Activated naive CD4-positive, alpha-beta T cell (primary cell): ENCODE measurements around the gene ZBTB7A.
A peak's percentile ranks its signal among the peaks of the same experiment; 100 is the strongest.

Experiments
- DNase-seq, 4 experiments: peaks; one replicate each; lab custom pipeline; 2025; lab: John Stamatoyannopoulos, UW

Gene ZBTB7A

DNA sequence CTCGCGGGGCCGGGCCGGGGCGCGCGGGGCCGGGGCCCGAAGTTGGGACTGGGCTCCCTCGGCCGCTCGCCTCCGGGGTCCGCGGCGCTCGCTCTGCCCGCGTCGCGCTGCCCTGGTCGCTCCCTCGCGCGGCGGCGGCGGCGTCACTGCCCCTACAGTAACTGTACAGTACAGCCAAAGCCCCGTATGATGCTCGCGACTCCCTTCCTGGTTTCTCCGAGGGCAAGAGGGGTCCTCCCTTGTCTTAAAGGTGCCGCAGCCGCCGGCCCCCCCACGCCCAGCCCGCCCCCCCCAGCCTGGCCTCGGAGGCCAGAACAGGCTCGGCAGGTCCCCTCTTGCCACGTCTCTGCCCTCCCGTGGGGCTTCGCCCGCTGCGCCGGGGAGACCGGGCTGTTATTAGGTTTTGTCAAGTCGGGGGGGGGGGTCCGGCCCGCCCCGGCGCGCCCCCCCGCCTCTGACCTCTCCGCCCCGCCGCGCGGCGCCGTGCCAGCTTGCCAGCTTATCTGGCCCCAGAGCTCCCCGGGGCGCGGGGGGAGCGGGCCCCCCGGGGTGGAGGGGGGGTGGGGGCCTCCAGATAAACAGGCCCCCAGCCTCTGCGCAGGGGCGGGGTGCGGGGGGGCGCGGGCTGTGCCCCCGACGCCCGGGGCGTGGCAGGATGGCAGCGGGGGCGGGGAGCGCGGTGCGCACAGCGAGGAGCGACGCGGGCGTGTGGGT, at the start of gene ZBTB7A:
Gene ZBTB7A, minus strand, starts transcription at position 218 of the 714 bp plus-strand sequence. CDS start 11,667 bp downstream, outside the sequence.
- peak in 3 of 4 experiments; percentile 40 to 81 (median 76) for DNase-seq

DNA sequence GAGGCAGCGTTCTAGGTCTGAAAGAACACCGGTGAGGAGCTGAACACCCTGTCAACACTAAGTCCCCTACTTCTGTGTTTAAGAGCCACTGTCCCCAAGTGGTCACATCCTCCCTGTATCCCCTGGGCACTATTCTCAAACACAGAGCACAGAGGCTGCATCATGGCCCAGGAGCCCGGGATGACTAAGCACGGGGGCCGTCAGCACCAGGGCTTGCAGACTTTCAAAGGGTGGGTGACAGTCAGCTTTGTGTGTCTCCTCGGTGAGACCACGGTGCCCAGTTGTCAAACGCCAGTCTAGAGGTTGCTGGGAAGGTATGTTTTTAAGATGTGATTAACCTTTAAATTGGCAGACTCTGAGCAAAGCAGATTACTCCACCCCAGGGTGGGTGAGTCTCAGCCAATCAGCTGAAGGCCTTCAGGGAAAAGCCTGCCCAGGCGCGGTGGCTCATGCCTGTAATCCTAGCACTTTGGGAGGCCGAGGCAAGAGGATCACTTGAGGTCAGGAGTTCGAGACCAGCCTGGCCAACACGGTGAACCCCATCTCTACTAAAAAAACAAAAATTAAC, 49.2 kb upstream of the ZBTB7A start:
- no peak for DNase-seq

DNA sequence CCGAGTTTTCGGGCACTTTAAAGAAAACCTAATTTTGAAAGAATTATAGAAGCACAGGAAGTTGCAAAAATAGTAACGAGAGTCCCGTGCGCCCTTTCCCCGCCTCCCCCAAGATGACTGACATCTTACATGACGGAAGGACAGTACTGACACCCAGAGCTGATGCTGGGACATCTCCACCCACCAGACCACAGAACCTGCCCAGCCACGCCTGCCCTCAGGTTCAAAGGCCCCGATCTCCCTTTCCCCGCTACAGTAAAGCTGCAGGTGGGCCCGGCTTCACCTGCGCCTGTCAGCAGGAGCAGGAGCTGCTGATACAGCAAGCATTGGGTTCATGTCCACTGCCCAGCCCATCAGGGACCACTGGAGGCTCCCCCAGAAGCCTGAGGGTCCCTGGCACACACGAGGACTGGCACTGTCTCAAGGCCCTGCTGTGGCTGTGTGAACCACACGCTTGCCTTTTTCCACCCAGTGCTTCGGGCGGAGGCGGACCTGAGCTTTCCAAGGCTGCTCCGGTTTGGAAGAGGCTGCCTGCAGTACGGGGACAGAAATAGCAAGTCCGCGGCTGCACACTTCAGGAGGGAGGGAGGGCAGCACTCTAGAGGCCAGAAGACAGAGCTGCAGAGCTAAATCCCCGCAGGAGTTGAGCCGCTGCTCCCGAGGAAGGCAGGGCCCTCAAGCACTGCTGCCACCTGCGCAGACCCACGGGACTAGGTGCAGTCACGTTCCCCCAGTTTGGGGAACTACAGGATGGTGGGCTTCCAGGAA, 48.5 kb upstream of the ZBTB7A start:
- DNase-seq: peak in 2 of 4 experiments; percentile 43 to 58

DNA sequence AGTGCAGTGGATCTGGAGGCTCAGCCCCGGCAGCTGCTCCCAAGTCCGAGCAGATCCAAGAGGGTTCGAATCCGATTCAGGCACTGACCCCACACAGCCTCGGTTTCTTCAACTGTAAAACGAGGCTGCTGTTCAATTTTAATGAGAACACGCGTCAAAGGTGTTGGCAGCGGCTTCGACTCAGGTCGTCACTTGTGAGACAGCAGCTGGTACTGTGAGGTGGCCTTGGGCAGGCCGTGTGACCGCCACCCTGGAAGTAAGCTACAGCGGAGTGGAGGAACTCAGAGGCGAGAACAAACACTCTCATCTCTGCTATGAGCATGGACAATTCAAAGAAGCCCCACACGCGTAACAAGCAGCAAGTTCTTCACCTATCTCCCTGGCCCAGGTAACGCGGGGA, 47.5 kb upstream of the ZBTB7A start:
- no peak for DNase-seq

DNA sequence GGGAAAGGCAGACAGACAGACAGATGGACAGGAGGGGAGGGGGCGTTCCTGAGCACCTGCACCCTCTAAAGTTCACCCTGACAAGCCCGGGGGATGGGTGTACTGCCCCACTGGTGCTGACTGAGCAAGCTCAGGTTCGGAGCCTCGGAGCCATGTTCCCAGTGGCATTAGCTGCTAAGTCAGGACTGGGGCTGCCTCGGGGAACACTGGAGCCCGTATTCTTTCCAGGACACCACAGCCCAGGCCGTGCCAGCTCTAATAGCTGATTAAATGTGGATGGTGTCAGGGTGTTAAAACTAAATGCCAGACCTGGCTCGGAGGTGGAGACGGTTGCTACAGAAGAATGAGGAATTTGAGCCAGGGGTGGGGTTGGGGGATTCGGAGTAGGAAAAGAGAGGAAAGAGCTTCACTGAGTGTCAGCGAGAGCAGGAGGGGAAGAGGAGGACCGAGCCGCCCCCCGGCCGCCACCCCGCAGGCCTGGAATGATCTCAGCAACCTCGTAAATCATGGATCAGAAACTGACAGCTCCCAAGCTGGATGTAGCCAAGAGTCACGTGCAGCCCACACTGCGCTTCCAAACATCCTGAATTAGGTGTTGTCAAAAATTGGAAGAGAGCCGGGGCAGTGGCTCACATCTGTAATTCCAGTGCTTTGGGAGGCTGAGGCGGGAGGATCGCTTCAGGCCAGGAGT, 46.8 kb upstream of the ZBTB7A start:
- DNase-seq: no peak

DNA sequence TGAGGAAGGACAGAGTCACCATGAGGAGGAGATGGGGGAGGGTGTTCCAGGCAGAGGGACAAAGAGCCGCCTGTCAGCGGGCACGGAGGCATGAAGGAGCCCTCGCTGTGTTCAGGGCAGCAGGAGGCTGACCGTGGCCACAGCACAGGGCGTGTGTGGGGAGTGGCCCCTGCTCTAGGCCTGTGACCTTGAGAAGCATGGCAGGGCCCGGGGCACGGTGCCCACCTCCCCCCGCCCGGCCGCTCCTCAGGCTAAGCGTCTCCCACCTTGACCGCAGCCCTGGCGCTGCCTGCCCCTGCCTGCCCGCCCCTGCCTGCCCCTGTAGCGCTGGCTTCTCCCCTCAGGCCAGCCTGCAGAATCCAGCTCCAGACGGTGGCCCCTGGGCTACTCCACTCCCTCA, 45.7 kb upstream of the ZBTB7A start:
- no peak for DNase-seq

DNA sequence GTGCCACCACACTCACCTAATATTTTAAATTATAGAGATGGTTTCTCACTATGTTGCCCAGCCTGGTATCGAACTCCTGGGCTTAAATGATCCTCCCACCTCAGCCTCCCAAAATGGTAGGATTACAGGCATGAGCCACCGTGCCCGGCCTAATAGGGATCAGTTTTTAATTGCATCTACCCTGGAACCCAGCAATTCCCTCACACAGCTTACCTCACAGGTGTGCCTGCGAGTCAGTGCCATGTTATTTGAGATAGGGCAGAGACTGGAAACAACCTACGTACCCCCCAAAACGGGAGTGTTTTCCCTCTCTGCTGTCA, 42.9 kb upstream of the ZBTB7A start:
- no peak for DNase-seq

DNA sequence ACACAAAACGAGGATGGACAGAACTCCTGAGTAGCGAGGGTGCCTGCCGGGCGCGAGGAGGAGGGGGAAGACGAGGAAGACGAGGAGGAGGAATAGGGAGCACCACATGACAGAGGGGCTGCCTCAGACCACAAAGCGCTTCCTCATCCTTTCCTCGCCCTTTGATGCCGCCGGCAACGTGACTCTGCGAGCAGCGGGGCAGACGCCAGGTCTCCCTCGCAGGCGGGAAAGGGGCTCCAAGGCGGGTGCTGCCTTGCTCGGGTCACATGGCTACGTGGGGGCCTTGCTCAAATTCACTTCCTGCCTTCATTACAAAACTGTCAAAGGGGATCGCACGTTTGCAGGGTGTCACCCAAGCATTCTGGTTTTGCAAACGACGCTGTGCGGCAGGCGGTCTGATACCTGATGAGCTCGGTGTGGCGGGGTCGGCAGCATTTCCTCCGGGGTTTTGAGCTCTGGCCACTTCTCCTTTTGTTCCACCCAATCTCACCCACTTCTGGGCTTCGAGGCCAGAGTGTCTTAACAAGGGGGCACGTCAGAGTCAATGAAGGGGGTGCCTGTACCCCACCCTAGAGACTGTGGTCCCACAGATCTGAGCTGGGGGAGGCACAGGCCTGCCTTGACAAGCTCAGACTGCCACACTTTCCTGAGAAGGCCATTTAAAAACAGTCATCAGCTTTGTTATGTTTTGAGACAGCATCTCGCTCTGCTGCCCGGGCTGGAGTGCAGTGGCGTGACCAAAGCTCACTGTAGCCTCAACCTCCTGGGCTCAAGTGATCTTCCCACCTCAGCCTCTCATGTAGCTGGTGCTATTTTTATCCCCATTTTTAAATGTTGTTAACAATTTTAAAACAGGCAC, 42.3 kb upstream of the ZBTB7A start:
- peak in 2 of 4 experiments; percentile 55 to 70 for DNase-seq

DNA sequence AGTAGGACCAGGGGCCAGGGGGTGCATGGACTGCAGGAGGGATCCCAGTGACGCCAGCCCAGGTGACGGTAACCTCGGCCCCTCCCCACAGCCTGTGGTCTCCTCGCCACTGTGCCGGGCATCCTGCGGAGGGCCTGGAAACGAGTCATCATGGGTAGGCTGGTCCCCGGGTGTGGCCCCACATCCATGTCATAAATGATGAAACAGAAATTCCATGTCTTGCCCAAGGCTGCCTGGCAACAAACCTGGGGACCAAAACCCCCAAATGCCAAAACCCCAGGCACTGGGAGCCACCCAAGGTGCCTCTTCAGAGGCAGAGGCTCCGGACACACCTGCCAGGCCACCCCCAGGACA, 36.4 kb upstream of the ZBTB7A start:
- DNase-seq: no peak

DNA sequence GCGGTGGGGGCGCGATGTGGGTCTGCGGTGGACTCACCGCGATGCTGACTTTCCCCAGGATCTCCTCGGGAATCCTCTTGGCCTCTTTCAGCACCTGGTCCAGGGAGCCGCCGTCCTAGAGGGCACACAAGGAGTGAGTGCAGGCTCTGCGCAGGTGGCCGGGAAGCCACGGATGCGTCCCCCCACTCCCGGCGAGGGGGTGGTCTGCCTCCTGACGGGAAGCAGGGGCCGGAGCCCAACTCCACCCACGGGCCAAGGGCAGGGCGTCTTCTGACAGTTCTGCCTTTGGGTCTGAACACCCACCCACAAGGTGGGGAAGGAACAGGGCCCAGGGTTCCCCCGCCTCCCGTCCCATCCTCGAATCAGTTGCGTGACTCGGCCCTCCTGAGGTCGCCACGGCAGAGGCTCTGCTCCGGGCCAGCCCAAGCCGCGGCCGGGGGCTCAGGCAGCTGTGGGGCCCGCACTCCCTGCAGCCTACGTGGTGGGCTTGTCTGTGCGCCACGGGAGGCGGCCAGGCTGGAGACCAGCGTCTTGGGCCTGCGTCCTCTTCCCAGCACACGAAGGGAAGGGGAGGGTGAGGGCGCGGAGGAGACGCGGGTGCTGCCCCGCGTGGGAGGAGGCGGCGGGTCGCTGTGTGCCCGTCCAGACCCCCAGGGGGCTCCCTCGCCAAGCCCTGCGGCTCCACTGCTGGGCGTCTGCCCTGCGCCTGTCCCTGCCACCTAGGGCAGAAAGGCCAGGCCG, 35.8 kb upstream of the ZBTB7A start:
- no peak for DNase-seq

DNA sequence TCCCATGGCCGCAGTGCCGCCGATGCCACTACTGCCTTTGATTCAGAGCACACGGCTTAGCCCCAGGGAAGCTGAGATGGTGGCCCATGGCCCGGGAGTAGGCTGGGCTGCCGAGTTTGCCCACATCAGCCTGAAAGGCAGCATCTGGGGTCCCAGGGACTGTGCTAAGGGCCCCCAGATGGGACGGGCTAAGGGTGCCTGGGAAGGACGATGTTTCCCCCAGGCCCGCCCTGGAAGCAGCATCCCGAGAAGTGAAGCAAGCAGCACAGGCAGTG, 34.7 kb upstream of the ZBTB7A start:
- no peak for DNase-seq

DNA sequence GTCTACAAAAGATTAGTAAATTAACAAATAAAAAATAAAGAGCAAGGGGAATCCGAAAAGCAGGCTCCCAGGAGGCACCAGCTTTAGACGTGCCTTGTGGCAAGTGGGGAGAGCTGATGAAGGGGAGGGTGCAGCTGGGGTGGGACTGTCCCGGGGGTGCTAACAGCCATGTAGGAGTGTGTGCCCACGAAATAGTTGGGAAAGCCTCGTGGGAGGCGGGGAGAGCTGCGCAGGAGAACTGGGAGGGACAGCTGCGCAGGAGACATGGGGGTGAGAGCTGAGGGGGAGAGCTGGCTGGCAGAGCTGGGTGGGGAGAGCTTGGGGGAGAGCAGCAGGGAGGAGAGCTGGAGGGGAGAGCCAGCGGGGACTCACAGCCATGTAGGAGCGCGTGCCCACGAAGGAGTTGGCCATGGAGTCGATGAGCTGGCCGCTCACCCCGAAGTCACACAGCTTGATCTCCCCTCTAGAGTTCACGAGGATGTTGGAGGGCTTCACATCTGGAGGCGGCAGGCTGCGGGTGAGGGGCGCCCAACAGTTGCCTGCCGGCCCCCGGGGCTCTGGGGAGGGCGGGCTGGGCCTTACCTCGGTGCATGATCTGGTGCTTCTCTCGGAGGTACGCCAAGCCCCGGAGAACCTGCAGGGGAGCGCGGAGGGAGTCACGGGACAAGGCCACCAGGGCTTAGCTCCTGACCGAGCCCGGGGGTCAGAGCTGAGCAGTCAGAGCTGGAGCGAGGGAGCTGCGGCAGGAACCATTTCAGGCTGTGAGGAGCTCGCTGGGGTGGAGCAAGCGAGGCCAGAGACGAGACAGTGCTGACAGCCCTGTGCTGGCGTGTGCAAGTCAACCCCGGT, 34.2 kb upstream of the ZBTB7A start:
- no peak for DNase-seq

DNA sequence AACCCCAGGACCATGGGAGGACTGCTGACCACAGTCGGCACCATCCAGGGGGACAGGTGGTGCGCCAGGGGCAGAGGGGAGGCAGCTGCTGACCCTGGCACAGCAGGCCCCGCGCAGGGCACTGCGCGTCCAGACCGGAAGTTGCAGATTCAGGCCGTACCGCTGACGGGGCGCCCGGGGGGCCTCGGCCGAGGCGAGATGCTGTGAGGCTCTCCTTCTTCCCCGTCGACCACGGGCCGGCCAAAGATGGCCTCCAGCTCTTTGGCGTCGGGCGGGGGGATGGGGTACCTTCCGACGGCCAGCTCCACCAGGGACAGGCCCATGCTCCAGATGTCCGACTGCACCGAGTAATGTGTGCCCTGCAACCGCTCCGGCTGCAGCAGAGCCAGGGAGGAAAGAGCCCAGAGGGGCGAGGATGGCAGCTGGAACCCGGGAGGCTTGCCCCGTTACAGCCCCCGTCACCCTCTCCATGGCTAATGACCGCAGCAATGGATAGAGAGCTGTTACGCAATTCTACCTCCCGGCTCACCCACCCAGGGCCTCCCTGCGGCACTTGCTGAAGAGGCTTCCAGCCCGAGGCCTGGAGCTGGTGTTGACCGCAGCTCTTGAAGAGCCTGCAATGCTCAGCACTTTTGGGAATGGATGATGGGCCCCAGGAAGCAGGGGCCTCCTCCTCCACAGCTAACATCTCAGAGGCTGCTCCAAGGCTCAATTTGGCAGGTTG, 32.5 kb upstream of the ZBTB7A start:
- DNase-seq: no peak

DNA sequence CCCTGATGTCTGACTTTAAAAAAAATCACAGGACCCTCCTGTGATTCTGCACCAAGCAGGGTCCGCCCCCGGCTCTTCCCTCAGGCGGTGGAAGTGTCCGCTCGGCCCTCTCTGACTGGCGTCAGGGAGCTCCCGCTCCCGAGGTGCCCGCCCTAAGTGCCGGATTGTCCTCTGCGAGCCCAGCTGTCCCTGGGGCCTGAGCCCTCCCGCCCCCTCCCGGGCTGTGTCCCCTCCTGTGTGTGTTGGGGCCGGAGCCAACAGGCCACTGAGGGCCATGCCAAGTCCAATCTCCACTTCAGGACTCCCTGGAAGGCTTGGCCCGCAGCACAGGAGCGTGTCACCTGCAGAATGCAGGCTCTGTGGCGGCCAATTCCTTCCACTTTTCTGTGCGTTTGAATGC, 31.8 kb upstream of the ZBTB7A start:
- no peak for DNase-seq

DNA sequence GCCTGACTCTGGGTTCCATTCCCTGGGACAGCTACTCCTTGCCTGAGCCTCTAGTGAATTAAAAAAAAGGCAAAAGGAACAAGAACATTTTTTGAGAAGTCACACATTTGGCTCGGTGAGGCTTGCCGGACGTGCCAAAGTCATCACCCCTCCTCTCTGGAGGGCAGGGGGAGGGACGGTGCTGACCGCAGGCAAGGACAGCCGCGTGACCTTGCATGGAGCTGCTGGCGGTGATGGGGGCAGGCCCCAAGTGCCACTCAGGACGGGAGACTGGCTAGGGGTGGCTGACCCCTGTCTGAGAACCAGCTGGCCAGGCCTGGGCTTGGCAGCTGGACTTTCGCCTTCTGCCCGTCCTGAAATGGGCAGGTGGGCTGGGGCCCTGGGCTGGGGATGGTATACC, 30.8 kb upstream of the ZBTB7A start:
- no peak for DNase-seq

DNA sequence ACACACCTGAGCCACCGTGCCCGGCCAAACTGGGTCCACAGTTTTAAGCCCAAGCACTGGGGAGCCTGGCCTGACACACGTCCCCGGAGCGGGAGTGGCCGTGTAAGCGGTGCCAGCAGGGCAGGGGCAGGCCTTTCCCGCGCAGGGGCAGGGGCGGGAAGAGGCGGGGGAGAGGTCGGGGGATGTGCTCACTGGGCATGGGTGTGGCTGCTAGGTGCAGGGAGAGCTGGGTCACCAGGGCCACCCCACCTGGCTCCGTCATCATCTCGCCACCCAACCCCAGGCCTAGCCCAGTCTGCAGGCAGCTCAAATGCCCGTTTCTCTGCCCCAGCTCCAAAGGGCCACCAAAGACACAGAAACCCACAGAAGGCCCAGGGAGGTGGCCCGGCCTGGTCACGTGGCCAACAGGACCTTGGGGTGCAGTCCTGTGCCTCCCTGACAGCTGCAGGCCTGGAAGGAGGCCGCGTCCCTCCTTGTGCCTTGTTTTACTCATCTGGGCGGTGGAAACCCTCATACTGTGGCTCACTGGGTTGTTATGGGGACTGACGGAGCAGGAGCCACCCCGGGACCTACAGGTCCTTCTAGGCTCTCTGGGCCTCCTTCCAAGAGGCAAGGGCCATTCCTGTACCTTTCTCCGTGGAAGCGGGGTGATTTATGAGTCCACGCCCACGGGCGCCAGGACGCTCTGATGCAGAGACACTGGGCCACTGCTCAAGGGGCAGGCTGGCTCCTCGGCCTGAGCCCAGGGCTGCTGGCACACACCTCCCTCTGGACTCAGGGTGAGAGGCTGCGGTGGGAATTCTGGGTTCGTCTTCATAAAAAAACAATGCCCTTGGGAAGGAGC, 29.6 kb upstream of the ZBTB7A start:
- DNase-seq: no peak

DNA sequence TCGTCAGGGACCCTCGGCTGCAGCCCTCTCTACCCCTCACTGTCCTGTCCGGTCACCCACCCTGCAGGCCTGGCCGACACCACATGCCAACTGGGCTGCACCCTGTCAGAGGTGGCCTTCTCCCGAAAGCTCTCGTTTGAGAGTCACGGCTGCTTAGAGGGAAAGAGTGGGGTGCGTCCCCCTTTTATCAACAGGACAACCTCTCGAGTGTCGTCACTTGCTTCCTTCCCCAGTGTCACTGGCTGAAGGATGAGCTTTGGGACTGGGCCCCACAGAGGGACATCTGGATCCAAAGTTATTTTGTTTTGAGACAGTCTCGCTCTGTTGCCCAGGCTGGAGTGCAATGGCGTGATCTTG, 28.8 kb upstream of the ZBTB7A start:
- no peak for DNase-seq

DNA sequence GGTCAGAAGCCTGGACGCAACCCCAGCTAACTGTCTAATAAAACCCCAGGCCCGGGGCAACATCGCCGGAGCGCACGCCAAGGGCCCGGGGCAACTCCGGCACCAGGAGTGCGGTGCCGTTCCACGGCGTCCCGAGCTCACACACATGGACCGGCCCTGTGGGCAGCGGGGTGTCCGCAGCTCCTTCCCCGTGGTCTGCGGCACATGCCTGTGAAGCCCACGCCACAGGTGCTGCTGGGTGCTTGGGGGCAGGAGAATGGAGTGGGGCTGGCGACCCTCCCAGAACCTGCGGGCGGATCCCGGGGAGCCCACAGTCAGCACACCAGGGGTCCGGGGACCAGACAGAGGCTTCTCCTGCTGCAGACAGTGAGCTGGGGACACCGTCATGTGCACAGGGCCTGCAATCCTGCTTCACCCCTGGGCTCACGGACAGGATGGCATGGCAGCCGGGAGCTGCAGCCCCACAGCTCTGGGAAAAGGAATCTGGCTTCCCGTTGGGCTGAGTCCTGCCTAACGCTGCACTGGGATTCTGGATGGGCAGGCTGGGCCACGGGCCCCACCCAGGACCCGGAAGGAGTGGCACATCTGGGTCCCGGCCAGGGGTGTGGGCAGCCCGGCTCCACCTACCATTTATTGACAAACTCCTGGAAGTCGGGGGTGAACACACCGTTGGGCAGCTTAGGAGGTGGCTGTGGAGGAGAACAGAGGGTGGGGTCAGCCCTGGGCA, 28.2 kb upstream of the ZBTB7A start:
- no peak for DNase-seq
